ENCODE data around the gene REC8. TPM values are rescaled to one million over a fixed set of nuclear protein-coding genes. Genes with fewer than 3 reads are reported as not detected.

Gene REC8
- polyA plus RNA-seq, 1 donor from 2014 or later, result 12.5 TPM

DNA sequence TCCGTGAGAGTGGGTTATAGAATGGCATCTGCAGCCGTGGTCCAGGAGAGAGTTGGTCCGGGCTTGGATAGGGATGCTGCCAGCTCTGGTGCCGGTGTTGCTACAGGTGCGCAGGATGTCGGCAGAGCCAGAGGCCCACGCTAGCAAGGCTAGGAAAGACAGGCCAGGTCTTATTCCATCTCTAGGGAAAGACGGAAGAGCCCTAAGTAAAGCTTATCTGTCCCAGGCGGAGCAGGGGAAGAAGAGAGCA is 36.4 kb upstream of the REC8 start:
- H3K4me1 Mint-ChIP-seq, result peaks cover 23 to 44% (median 23%) of the 10 kb centered on the region in 3 donors
- H3K27me3 Mint-ChIP-seq, result no peaks in the 10 kb centered on the region

DNA sequence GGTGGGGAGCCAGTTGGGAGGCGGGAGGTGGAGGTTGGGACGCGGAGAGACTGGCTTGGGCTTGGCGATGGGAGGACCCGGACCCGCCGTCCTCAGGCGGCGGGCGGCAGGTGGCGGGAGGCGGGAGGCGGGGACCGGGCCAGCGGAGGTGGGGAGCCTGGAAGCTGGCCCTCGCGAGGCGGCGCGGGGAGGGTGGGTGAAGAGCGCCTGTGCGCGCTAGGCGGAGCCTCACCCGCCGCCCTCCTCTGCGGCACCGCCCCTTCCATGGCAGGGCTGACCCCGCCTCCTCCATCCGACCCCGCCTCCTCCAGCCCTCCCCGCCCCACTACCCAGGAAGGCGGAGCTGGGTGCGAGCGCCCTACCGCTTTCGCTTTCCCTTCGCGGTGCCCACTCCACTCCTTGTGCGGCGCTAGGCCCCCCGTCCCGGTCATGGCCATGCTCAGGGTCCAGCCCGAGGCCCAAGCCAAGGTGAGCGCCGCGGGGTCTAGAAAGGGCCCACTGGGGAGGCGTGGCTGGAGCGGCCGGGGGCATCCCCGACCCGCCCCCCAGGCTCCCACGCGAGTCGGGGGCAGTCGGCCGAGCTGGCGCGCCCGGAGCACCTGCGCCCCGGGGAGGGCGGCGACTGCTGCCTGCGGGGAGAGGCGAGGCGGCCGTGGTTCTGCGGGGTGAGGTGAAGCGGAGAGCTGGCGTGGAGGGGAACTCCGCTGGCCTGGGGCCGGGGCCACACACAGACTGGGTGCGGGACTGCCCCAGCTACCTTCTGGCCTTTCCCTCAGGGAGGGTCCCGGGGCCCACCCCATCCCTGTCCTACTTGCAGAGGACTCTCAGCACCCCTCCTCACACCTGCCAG is 35.8 kb upstream of the REC8 start, which contains the start of gene PSME1:
PSME1 (plus strand) TSS at position 361 of the 850 bp plus-strand sequence; CDS start at position 430, 69 bp downstream.
- Mint-ChIP-seq H3K9me3 (no peaks in the 10 kb centered on the region), H3K27me3 (no peaks in the 10 kb centered on the region), H3K27ac (peak within 1 kb of the TSS; percentile 78 to 98 (median 95)), H3K36me3 (peaks cover 3% of the 10 kb centered on the region), H3K4me1 (peaks cover 20 to 43% (median 26%) of the 10 kb centered on the region in 3 donors), H3K4me3 (peak within 1 kb of the TSS; percentile 90 to 98 (median 96))

More for the DNA sequence above, 36.4 kb upstream of the REC8 start:
- H3K27ac Mint-ChIP-seq, result peak overlapping the region; percentile 78 to 97 (median 93)
- H3K36me3 Mint-ChIP-seq, result peaks cover 3% of the 10 kb centered on the region
- peak overlapping the region; percentile 90 to 98 (median 96) for H3K4me3 Mint-ChIP-seq
- no peaks in the 10 kb centered on the region for H3K9me3 Mint-ChIP-seq

DNA sequence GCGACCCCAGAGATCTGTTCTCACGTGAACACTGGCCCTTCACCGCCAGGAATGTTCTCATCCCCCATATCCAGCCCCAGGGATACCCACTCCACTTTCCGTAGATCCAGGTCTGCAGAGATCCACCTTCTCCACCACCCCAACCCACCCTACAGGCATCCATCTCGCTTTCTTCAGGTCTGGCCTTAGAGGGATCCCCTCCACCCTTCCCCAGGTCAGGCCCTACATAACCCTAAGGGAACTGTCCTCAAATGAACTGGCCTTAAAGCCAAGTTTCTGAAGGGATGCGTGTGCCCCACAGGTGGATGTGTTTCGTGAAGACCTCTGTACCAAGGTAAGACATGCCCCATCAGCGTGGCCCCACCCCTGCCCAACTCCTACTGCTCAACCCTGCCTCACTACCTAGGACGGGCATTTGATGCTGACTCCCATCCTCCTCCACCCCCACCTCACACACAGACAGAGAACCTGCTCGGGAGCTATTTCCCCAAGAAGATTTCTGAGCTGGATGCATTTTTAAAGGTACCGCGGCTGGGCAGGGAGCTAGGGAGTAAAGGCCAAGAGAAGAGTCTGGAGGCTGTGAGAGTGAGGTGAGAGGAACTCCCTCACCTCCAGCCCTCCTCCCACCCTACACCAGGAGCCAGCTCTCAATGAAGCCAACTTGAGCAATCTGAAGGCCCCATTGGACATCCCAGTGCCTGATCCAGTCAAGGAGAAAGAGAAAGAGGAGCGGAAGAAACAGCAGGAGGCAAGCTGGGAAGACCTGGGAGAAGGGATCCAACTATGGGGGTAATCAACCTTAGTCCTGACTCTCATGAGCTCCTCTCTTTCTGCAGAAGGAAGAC is 35.0 kb upstream of the REC8 start:
- H3K4me1 Mint-ChIP-seq, result peaks cover 26 to 43% (median 26%) of the 10 kb centered on the region in 3 donors
- H3K9me3 Mint-ChIP-seq, result no peaks in the 10 kb centered on the region
- peak overlapping the region; percentile 78 to 98 (median 95) for H3K27ac Mint-ChIP-seq
- peak overlapping the region; percentile 88 to 98 (median 95) for H3K4me3 Mint-ChIP-seq
- H3K27me3 Mint-ChIP-seq, result no peaks in the 10 kb centered on the region
- H3K36me3 Mint-ChIP-seq, result peaks cover 3% of the 10 kb centered on the region

- Mint-ChIP-seq H3K27me3 (no peaks in the 10 kb centered on the region), H3K4me1 (peaks cover 24 to 40% (median 26%) of the 10 kb centered on the region in 3 donors), H3K36me3 (peaks cover 3% of the 10 kb centered on the region), H3K9me3 (no peaks in the 10 kb centered on the region), H3K4me3 (peak overlapping the region; percentile 77 to 98 (median 92)), H3K27ac (peak overlapping the region; percentile 78 to 98 (median 95))
These were observed 34.1 kb upstream of the REC8 start for GRCh38 chr14:24137529-24138395.

- H3K9me3 Mint-ChIP-seq, result no peaks in the 10 kb centered on the region
These were observed 33.2 kb upstream of the REC8 start for GRCh38 chr14:24138396-24139271.

DNA sequence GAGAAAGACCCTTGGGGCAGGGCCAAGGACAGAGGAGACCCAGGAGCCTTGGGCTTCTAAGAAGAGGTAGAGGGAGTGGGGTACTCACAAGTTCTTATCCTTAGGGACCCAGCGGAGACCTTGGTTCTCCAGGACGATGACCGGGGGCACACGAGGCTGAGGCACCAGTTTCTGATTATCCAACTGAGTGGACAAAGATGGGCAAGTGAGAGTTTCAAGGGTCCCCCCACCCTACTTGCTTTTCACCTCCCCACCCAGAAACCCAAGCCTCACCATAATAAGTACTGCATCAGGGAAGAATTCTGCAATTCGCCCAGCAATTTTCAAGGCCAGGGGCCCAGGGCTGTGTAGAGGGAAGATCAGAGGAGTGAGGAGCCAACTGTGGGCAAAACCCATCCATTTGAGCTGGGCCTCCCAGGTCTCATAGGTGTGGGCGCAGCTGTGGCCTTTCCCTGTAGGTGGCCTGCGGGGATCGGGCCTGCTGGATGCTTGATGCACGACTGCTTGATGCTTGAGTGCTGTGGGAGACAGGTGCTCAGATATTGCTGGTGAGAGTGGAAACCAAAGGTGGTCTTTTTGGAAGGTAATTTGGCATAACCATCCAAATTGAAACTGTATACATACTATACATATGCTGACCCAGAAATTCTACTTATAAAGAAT is 32.5 kb upstream of the REC8 start:
- H3K4me1 Mint-ChIP-seq, result peaks cover 19 to 38% (median 25%) of the 10 kb centered on the region in 3 donors
- H3K27ac Mint-ChIP-seq, result peak overlapping the region; percentile 71 to 87 (median 72)
- no peaks in the 10 kb centered on the region for H3K27me3 Mint-ChIP-seq
- H3K4me3 Mint-ChIP-seq, result peak overlapping the region; percentile 41 to 98 (median 85)
- no peaks in the 10 kb centered on the region for H3K9me3 Mint-ChIP-seq
- H3K36me3 Mint-ChIP-seq, result peaks cover 5% of the 10 kb centered on the region

More at GRCh38 chr14:24138396-24139271, 33.2 kb upstream of the REC8 start:
- Mint-ChIP-seq H3K4me1 (peaks cover 19 to 36% (median 24%) of the 10 kb centered on the region in 3 donors), H3K27me3 (no peaks in the 10 kb centered on the region), H3K4me3 (peak overlapping the region; percentile 36 to 98 (median 75)), H3K36me3 (peaks cover 3% of the 10 kb centered on the region), H3K27ac (peak overlapping the region in 2 of 3 donors; percentile 78 to 87)

GRCh38 chr14:24141097-24141880 is 30.6 kb upstream of the REC8 start, which contains the start of gene EMC9:
TSS of gene EMC9 (minus strand) at chr14:24141591. CDS start at chr14:24141304, 287 bp downstream.
- Mint-ChIP-seq H3K27ac (peak within 1 kb of the TSS; percentile 84 to 95 (median 93)), H3K9me3 (no peaks in the 10 kb centered on the region), H3K36me3 (peaks cover 6% of the 10 kb centered on the region), H3K4me1 (peaks cover 20 to 45% (median 33%) of the 10 kb centered on the region in 3 donors), H3K4me3 (peak within 1 kb of the TSS; percentile 91 to 98 (median 95)), H3K27me3 (no peaks in the 10 kb centered on the region)

GRCh38 chr14:24143511-24143910 is 28.4 kb upstream of the REC8 start:
- H3K27ac Mint-ChIP-seq, result peak overlapping the region in 1 of 3 donors; percentile 52
- no peaks in the 10 kb centered on the region for H3K9me3 Mint-ChIP-seq
- peak overlapping the region in 2 of 4 donors; percentile 37 to 98 for H3K4me3 Mint-ChIP-seq
- H3K36me3 Mint-ChIP-seq, result peaks cover 3% of the 10 kb centered on the region
- no peaks in the 10 kb centered on the region for H3K27me3 Mint-ChIP-seq
- H3K4me1 Mint-ChIP-seq, result peaks cover 24 to 39% (median 31%) of the 10 kb centered on the region in 3 donors

GRCh38 chr14:24144451-24144850 is 27.4 kb upstream of the REC8 start:
- peaks cover 26 to 36% (median 31%) of the 10 kb centered on the region in 3 donors for H3K4me1 Mint-ChIP-seq
- H3K27ac Mint-ChIP-seq, result peak overlapping the region in 2 of 3 donors; percentile 52 to 80
- H3K4me3 Mint-ChIP-seq, result peak overlapping the region in 1 of 4 donors; percentile 98
- H3K36me3 Mint-ChIP-seq, result peaks cover 3% of the 10 kb centered on the region
- H3K9me3 Mint-ChIP-seq, result no peaks in the 10 kb centered on the region
- H3K27me3 Mint-ChIP-seq, result no peaks in the 10 kb centered on the region

DNA sequence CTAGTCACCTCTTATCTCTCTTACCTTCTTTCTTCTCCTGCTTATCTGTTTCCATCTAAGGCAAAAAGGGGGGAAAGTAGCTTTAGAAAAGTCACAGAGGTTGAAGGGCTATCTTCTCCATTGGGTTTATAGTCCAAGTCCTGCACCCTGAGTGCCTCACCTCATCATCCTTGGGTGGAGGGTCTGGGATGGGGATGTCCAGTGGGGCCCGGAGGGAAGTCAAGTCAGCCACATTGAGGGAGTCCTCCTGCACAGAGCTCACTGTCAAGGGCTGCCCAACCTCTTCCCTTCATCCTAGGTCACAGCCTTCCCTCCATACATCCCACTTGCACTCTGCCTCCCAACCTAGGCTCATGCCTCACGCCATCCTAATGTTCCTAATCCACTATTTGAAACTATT is 26.7 kb upstream of the REC8 start:
- Mint-ChIP-seq H3K4me1 (peaks cover 26 to 34% (median 27%) of the 10 kb centered on the region in 3 donors), H3K9me3 (no peaks in the 10 kb centered on the region), H3K4me3 (peak overlapping the region; percentile 97 to 99 (median 98)), H3K27me3 (no peaks in the 10 kb centered on the region), H3K36me3 (peaks cover 3% of the 10 kb centered on the region), H3K27ac (no peak overlapping the region)

DNA sequence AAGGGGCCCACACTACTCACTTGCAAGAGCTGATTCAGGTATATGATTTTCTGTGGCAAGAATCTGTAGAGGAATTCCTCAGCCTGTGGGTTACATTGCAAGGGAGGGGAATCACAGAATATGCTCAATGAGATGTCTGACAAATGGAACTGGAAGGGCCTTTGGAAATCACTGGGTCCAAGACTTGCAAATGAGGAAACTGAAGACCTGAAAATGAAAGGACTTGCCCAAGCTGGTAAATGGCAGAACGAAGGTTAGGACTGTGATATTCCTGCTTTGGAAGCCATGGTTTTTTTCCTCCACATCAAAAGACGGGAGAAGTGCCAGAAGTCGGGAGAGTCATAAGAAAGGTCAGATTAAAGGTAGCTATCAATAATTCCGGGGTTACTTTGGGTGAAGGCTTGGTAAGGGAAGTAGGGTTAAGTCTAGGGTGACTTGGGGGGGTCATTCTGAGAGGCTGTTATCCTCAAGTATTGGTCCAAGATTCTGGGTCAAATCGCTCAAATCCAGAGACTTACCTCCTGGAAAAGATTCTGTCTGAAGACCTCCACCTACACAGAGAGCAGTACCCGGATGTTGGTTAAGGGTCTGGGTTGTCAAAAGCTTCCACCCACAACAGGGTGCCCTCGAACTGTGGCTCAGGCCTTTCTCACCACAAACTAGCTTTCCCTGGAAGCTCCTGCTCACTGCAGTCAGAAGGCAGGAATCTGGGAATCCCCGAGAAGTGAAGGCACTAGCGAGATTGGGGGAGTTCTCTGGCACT is 26.0 kb upstream of the REC8 start:
- no peaks in the 10 kb centered on the region for H3K9me3 Mint-ChIP-seq
- H3K4me1 Mint-ChIP-seq, result peaks cover 24 to 32% (median 26%) of the 10 kb centered on the region in 3 donors
- no peaks in the 10 kb centered on the region for H3K27me3 Mint-ChIP-seq
- H3K27ac Mint-ChIP-seq, result peak overlapping the region; percentile 94 to 98 (median 95)
- H3K4me3 Mint-ChIP-seq, result peak overlapping the region; percentile 97 to 99 (median 98)
- H3K36me3 Mint-ChIP-seq, result peaks cover 3% of the 10 kb centered on the region
